Panc1 (cell line): ENCODE measurements around the gene RBM19.

ENCODE experiments used
- CTCF ChIP-seq: fragments of 450-650 bp; IDR thresholded peaks from 2 replicates; pipeline ENCODE4 v1.5.1; 2017; ENCODE audit warnings: mild to moderate bottlenecking
- POLR2AphosphoS5 ChIP-seq: IDR thresholded peaks from 2 replicates; pipeline ENCODE4 v1.6.1; 2012; ENCODE audit warnings: mild to moderate bottlenecking, low read depth, low read length, moderate library complexity
- SIN3A ChIP-seq: IDR thresholded peaks from 2 replicates; pipeline ENCODE4 v1.6.1; 2012; ENCODE audit warnings: low read depth, mild to moderate bottlenecking, low read length, moderate library complexity, borderline replicate concordance; ENCODE audit not compliant: insufficient read depth

GRCh38 chr12:113924341-113924740 lies 41.8 kb downstream of the RBM19 start:
- no peak for TF ChIP-seq CTCF
- TF ChIP-seq SIN3A, result no peak
- TF ChIP-seq POLR2AphosphoS5, result no peak
